ENCODE measurements around the gene ULK3. TPM values are rescaled to one million over a fixed set of nuclear protein-coding genes. Genes with fewer than 3 reads are reported as not detected.
A peak's percentile ranks its signal among the peaks of the same experiment; 100 is the strongest.

Gene ULK3
- total RNA-seq, 6 experiments from 2014 or later = 19.7 to 25.1 (median 22.1) TPM

DNA sequence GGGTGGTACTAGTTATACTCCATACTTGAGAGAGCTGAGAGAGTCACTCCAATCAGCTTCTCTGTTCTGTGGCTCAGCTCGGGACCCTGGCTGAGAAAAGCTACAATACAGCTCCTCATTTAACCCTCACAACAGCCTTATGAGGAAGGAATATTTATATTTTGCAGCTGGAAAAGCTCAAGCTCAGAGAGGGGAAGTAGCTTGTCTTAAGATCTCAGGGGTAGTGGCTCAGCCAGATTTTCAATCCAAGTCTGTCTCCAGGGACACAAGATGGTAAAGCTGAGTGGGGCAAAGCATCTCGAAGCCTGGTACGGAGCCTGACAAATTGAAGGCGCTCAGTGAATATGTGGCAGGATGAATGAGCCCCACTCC is 15.4 kb upstream of the ULK3 start:
- 79% methylated on average over 2 of the region's 4 CpGs for WGBS (ENCODE audit: insufficient coverage, low coverage, low lambda C conversion rate, missing lambda C conversion rate)
- Histone ChIP-seq H3K4me1 (peaks cover 0 to 5% (median 0%) of the 10 kb centered on the region in 4 donors), H3K27me3 (no peaks in the 10 kb centered on the region), H3K9me3 (no peaks in the 10 kb centered on the region), H3K4me3 (no peak overlapping the region), H3K27ac (no peak overlapping the region), H3K36me3 (peaks cover 0 to 5% (median under 1%) of the 10 kb centered on the region in 4 donors)
- intact Hi-C loops (cut with DNase I) = no loop called here
- DNase-seq (no peak), ATAC-seq (no peak)
- TF ChIP-seq, protein P1, sequence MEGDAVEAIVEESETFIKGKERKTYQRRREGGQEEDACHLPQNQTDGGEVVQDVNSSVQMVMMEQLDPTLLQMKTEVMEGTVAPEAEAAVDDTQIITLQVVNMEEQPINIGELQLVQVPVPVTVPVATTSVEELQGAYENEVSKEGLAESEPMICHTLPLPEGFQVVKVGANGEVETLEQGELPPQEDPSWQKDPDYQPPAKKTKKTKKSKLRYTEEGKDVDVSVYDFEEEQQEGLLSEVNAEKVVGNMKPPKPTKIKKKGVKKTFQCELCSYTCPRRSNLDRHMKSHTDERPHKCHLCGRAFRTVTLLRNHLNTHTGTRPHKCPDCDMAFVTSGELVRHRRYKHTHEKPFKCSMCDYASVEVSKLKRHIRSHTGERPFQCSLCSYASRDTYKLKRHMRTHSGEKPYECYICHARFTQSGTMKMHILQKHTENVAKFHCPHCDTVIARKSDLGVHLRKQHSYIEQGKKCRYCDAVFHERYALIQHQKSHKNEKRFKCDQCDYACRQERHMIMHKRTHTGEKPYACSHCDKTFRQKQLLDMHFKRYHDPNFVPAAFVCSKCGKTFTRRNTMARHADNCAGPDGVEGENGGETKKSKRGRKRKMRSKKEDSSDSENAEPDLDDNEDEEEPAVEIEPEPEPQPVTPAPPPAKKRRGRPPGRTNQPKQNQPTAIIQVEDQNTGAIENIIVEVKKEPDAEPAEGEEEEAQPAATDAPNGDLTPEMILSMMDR (IDR thresholded peaks at IDR 0.05) = no peak
- TF ChIP-seq POLR2A (IDR thresholded peaks at IDR 0.05) = no peak

DNA sequence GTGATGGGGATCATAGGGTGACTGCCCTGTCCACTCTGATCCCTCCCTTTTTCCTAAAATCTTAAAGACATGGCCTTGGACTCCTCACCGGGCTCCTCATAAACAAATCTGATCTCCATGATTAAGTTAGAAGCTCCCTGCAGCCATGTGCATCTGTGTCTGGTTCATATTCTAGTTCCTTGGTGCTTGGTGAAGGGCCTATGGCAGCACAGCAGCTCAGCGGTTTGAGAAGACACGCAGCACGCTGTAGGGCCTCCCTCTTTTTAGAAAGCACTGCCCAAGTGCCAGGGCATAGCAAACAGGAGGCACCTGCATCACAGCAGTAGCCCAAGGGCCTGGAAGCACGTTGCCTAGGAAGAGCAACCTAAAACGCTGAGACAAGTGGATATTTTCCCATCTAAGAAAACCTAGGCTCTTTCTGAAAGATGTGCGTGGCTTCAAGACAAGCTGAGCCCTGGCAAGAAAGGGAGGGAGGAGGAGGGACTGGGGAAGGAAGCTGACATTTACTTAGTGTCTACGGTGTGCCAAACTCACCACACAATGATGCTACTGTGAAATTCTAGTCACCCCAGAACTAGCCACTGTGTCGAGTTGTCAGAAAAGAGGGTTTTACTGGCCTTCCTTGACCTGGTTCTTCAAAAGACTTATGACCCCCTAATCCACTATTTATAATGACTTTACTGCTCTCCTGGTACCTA is 14.9 kb upstream of the ULK3 start:
- no peak overlapping the region for H3K27ac ChIP-seq
- no peak for DNase-seq
- no peaks in the 10 kb centered on the region for H3K27me3 ChIP-seq
- TF ChIP-seq, protein P1 (IDR thresholded peaks at IDR 0.05) = no peak
- TF ChIP-seq POLR2A (IDR thresholded peaks at IDR 0.05) = no peak
- 66% methylated on average over 4 of the region's 9 CpGs for WGBS (ENCODE audit: insufficient coverage, low coverage, low lambda C conversion rate, missing lambda C conversion rate)
- ATAC-seq = no peak
- intact Hi-C loops (cut with DNase I) = no loop called here
- peaks cover 0 to 5% (median 0%) of the 10 kb centered on the region in 4 donors for H3K4me1 ChIP-seq
- no peak overlapping the region for H3K4me3 ChIP-seq
- peaks cover 0 to 10% (median 6%) of the 10 kb centered on the region in 4 donors for H3K36me3 ChIP-seq
- no peaks in the 10 kb centered on the region for H3K9me3 ChIP-seq

DNA sequence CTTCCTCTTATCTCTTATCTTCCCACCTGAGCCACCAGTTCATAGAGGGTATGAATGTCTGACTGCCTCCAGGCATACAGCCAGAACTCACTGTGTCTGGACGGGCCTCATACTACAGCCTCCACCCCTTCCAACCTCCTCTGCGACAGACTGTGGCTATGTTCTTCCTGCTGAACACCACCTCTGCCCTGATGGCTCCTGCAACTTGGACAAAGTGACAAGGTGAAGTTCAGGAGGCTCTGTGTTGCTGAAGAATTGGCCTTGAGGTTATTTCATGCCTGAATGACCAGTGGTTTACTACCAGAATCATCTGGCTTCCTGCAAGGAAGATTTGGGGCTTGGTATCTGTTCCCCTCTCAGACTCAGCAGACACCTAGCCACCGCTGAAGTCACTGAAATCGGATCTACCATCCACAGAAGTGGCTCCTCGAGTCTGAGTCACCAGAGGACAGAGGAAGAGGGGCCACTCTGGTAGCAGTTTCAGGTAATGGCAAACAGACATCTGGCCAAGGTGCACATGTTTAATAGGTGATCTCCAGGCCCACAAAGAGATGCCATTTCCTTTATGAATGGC is 14.2 kb upstream of the ULK3 start:
- H3K4me1 ChIP-seq = peaks cover 0 to 5% (median 0%) of the 10 kb centered on the region in 4 donors
- TF ChIP-seq, protein P1 (IDR thresholded peaks at IDR 0.05) = no peak
- no peaks in the 10 kb centered on the region for H3K27me3 ChIP-seq
- no peak for DNase-seq
- 55% methylated on average over 5 of the region's 5 CpGs for WGBS (ENCODE audit: insufficient coverage, low coverage, low lambda C conversion rate, missing lambda C conversion rate)
- H3K36me3 ChIP-seq = peaks cover 0 to 17% (median 10%) of the 10 kb centered on the region in 4 donors
- H3K9me3 ChIP-seq = no peaks in the 10 kb centered on the region
- peak in 2 of 4 donors; percentile 34 to 72 for ATAC-seq
- no peak overlapping the region for H3K4me3 ChIP-seq
- intact Hi-C loops (cut with DNase I) = no loop called here
- H3K27ac ChIP-seq = no peak overlapping the region

DNA sequence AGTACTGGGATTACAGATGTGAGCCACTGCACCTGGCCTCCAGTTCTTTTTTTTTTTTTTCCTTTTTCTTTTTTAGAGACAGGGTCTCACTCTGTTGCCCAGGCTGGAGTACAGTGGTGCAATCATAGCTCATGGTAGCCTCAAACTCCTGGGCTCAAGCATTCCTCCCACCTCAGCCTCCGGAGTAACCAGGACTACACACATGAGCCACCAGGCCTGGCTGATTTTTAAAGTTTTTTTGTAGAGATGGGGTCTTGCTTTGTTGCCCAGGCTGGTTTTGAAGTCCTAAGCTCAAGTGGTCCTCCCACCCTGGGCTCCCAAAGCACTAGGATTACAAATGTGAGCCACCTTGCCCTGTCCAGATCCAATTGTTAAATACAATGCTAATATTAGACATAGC is 13.6 kb upstream of the ULK3 start:
- H3K27ac ChIP-seq = no peak overlapping the region

More for the DNA sequence above, 13.6 kb upstream of the ULK3 start:
- H3K4me1 ChIP-seq = peaks cover 0 to 5% (median 0%) of the 10 kb centered on the region in 4 donors
- TF ChIP-seq POLR2A (IDR thresholded peaks at IDR 0.05) = no peak
- TF ChIP-seq, protein P1 (IDR thresholded peaks at IDR 0.05) = no peak
- WGBS (ENCODE audit: insufficient coverage, low coverage, low lambda C conversion rate, missing lambda C conversion rate) = no CpG with 5 or more reads among the region's 1 CpG
- ATAC-seq = no peak
- DNase-seq = no peak
- H3K27me3 ChIP-seq = no peaks in the 10 kb centered on the region
- peaks cover 0 to 23% (median 11%) of the 10 kb centered on the region in 4 donors for H3K36me3 ChIP-seq
- intact Hi-C loops (cut with DNase I) = no loop called here
- H3K4me3 ChIP-seq = no peak overlapping the region
- no peaks in the 10 kb centered on the region for H3K9me3 ChIP-seq
